ELR (cell line): ENCODE data around the gene AOC1.
A peak's percentile ranks its signal among the peaks of the same experiment; 100 is the strongest.
"Not testable (repeated sequence)": the region's sequence is repeated elsewhere in the genome, so short reads cannot be mapped to it uniquely, and the experiment has no call there.

Experiments
- DNase-seq: peaks from one replicate; pipeline ENCODE4 v3.0.0-alpha.2; 2015; ENCODE audit warnings: low read depth

AOC1 gene

GRCh38 chr7:150897502-150898474 lies 45.5 kb downstream of the AOC1 start:
- no peak for DNase-seq

- peak; percentile 66 for DNase-seq
Observed at GRCh38 chr7:150898475-150899011, 46.2 kb downstream of the AOC1 start.

- no peak for DNase-seq
Observed at GRCh38 chr7:150900675-150901074, 48.4 kb downstream of the AOC1 start.

GRCh38 chr7:150901160-150902035 lies 49.1 kb downstream of the AOC1 start:
- no peak for DNase-seq

GRCh38 chr7:150902078-150903033 lies 50.0 kb downstream of the AOC1 start:
- DNase-seq = no peak

GRCh38 chr7:150903606-150904005 lies 51.3 kb downstream of the AOC1 start:
- DNase-seq = peak; percentile 52

- no peak for DNase-seq
Observed at GRCh38 chr7:150904011-150904909, 51.9 kb downstream of the AOC1 start.

GRCh38 chr7:150908173-150908572 lies 55.9 kb downstream of the AOC1 start:
- no peak for DNase-seq

GRCh38 chr7:150909200-150909995 lies 57.1 kb downstream of the AOC1 start:
- DNase-seq = no peak

GRCh38 chr7:150910305-150910995 lies 58.1 kb downstream of the AOC1 start:
- not testable (repeated sequence) for DNase-seq

- no peak for DNase-seq
Observed at GRCh38 chr7:150910996-150911422, 58.7 kb downstream of the AOC1 start.
